ENCODE data around the gene APP.

APP gene

GRCh38 chr21:25837533-25838265 lies 332.9 kb downstream of the APP start:
- H3K4me3 ChIP-seq (ENCODE audit: low read depth, low read length): no peak overlapping the region

GRCh38 chr21:25836396-25836795 lies 334.2 kb downstream of the APP start:
- H3K4me3 ChIP-seq (ENCODE audit: low read depth, low read length): no peak overlapping the region

GRCh38 chr21:25834381-25834780 lies 336.2 kb downstream of the APP start:
- H3K4me3 ChIP-seq (ENCODE audit: low read depth, low read length): no peak overlapping the region

- H3K4me3 ChIP-seq (ENCODE audit: low read depth, low read length): no peak overlapping the region
These were observed 339.1 kb downstream of the APP start for GRCh38 chr21:25831300-25831960.

Data from iPS-11a (cell line).